Chondrocyte (in vitro differentiated cells): ENCODE results near the gene BIRC5. TPM values are rescaled to one million over a fixed set of nuclear protein-coding genes. Genes with fewer than 3 reads are reported as not detected.
"Not testable (repeated sequence)": the region's sequence is repeated elsewhere in the genome, so short reads cannot be mapped to it uniquely, and the experiment has no call there.

Experiments
- DNase-seq: peaks from one replicate; pipeline ENCODE4 v3.0.0; 2021; ENCODE audit warnings: mixed read lengths, low spot score
- H3K27ac Mint-ChIP-seq: one replicate; pipeline ENCODE4 v1.8.0; 2021; ENCODE audit warnings: mild to moderate bottlenecking, moderate library complexity, mixed read lengths; ENCODE audit not compliant: unreplicated experiment
- H3K27me3 Mint-ChIP-seq: 2 replicates; pipeline ENCODE4 v1.8.0; 2021; ENCODE audit warnings: low read depth, mixed read lengths
- H3K36me3 Mint-ChIP-seq: 2 replicates; pipeline ENCODE4 v1.8.0; 2021; ENCODE audit warnings: low read depth, mixed read lengths
- H3K4me1 Mint-ChIP-seq: 2 replicates; pipeline ENCODE4 v1.8.0; 2021; ENCODE audit warnings: low read depth, mild to moderate bottlenecking, mixed read lengths
- H3K4me3 Mint-ChIP-seq: one replicate; pipeline ENCODE4 v1.8.0; 2021; ENCODE audit warnings: mild to moderate bottlenecking, moderate library complexity, mixed read lengths; ENCODE audit not compliant: unreplicated experiment
- H3K9me3 Mint-ChIP-seq: 2 replicates; pipeline ENCODE4 v1.8.0; 2021; ENCODE audit warnings: low read depth, mixed read lengths
- CTCF ChIP-seq: fragments of 200-600 bp; sonication (generic); IDR thresholded peaks from 2 replicates; pipeline ENCODE4 v1.5.0; 2021; ENCODE audit warnings: antibody characterized with exemption, mild to moderate bottlenecking, moderate library complexity
- total RNA-seq: library from RNA; stranded (reverse); gene quantifications from 3 replicates; pipeline ENCODE4 v1.2.1, GENCODE V29; 2021

The BIRC5 gene
- total RNA-seq, 1 donor from 2014 or later: 11.6 TPM

GRCh38 chr17:78230996-78231935 is 17.2 kb downstream of the BIRC5 start, which contains the start of gene TMEM235:
Gene TMEM235 (plus strand): TSS chr17:78231631. CDS start chr17:78232024, 393 bp downstream.
- H3K4me1 Mint-ChIP-seq: no peaks in the 10 kb centered on the region
- H3K4me3 Mint-ChIP-seq: peak within 1 kb of the TSS; percentile 36
- no peak within 1 kb of the TSS for H3K27ac Mint-ChIP-seq
- no peaks in the 10 kb centered on the region for H3K9me3 Mint-ChIP-seq
- H3K36me3 Mint-ChIP-seq: no peaks in the 10 kb centered on the region
- no peak for TF ChIP-seq CTCF
- no peak for DNase-seq
- peaks cover 21% of the 10 kb centered on the region for H3K27me3 Mint-ChIP-seq

GRCh38 chr17:78231991-78232858 is 18.2 kb downstream of the BIRC5 start:
- no peak for TF ChIP-seq CTCF
- peaks cover 21% of the 10 kb centered on the region for H3K27me3 Mint-ChIP-seq
- peak overlapping the region; percentile 36 for H3K4me3 Mint-ChIP-seq
- no peak for DNase-seq
- H3K9me3 Mint-ChIP-seq: no peaks in the 10 kb centered on the region
- no peak overlapping the region for H3K27ac Mint-ChIP-seq
- no peaks in the 10 kb centered on the region for H3K36me3 Mint-ChIP-seq
- no peaks in the 10 kb centered on the region for H3K4me1 Mint-ChIP-seq

- Mint-ChIP-seq H3K4me3 (no peak overlapping the region), H3K9me3 (no peaks in the 10 kb centered on the region), H3K27ac (no peak overlapping the region), H3K4me1 (no peaks in the 10 kb centered on the region), H3K27me3 (peaks cover 21% of the 10 kb centered on the region), H3K36me3 (no peaks in the 10 kb centered on the region)
- TF ChIP-seq CTCF: no peak
- no peak for DNase-seq
Observed at GRCh38 chr17:78232859-78233173, 18.8 kb downstream of the BIRC5 start.

GRCh38 chr17:78233678-78234077 is 19.6 kb downstream of the BIRC5 start:
- Mint-ChIP-seq H3K36me3 (no peaks in the 10 kb centered on the region), H3K4me3 (no peak overlapping the region), H3K27ac (no peak overlapping the region), H3K9me3 (no peaks in the 10 kb centered on the region), H3K27me3 (peaks cover 21% of the 10 kb centered on the region), H3K4me1 (no peaks in the 10 kb centered on the region)
- no peak for DNase-seq
- no peak for TF ChIP-seq CTCF

GRCh38 chr17:78234261-78234865 is 20.3 kb downstream of the BIRC5 start:
- H3K4me3 Mint-ChIP-seq: no peak overlapping the region
- H3K27me3 Mint-ChIP-seq: peaks cover 21% of the 10 kb centered on the region
- H3K9me3 Mint-ChIP-seq: no peaks in the 10 kb centered on the region
- no peak for TF ChIP-seq CTCF
- no peak for DNase-seq
- H3K27ac Mint-ChIP-seq: no peak overlapping the region
- H3K4me1 Mint-ChIP-seq: no peaks in the 10 kb centered on the region
- no peaks in the 10 kb centered on the region for H3K36me3 Mint-ChIP-seq

GRCh38 chr17:78235022-78235421 is 21.0 kb downstream of the BIRC5 start:
- H3K36me3 Mint-ChIP-seq, H3K4me1 Mint-ChIP-seq, H3K4me3 Mint-ChIP-seq, H3K27ac Mint-ChIP-seq, DNase-seq, H3K9me3 Mint-ChIP-seq: not testable (repeated sequence)
- peaks cover 21% of the 10 kb centered on the region for H3K27me3 Mint-ChIP-seq
